H1 (cell line): ENCODE measurements around the gene MPZL3. TPM values are rescaled to one million over a fixed set of nuclear protein-coding genes. Genes with fewer than 3 reads are reported as not detected.

Experiments used
- CHD2 ChIP-seq: IDR thresholded peaks from 2 replicates; pipeline ENCODE4 v1.6.1; 2012; ENCODE audit warnings: low read length, improper control_type of control experiment
- EGR1 ChIP-seq: IDR thresholded peaks from 2 replicates; pipeline ENCODE4 v1.6.1; 2011; ENCODE audit warnings: low read depth, low read length, borderline replicate concordance
- EZH2 ChIP-seq: fragments of 200-600 bp; sonication (generic); IDR thresholded peaks from 2 replicates; pipeline ENCODE4 v1.7.1; 2012; ENCODE audit warnings: low read depth, mild to moderate bottlenecking, moderate library complexity, low read length, inconsistent platforms; ENCODE audit not compliant: severe bottlenecking
- MAFK ChIP-seq: IDR thresholded peaks from 2 replicates; pipeline ENCODE4 v1.6.1; 2012; ENCODE audit warnings: low read depth, mild to moderate bottlenecking, improper control_type of control experiment, low read length
- PHF8 ChIP-seq: fragments of 200-600 bp; sonication (generic); conservative IDR thresholded peaks from 2 replicates; pipeline ENCODE4 v1.7.1; 2012; ENCODE audit warnings: low read depth, mild to moderate bottlenecking, inconsistent platforms, low read length, moderate library complexity
- POLR2AphosphoS5 ChIP-seq: IDR thresholded peaks from 2 replicates; pipeline ENCODE4 v1.6.1; 2011; ENCODE audit warnings: low read depth, low read length
- RBBP5 ChIP-seq: IDR thresholded peaks from 2 replicates; pipeline ENCODE4 v1.7.1; 2012; ENCODE audit warnings: low read depth, mild to moderate bottlenecking, inconsistent platforms, low read length, moderate library complexity, borderline replicate concordance
- polyA plus RNA-seq, 7 experiments: library from polyadenylated mRNA; depleted of rRNA in 3 of 7; stranded (reverse) in 5 of 7; unstranded in 2 of 7; fragments of >200 nt in 5 of 7; fragments of 200-250 nt in 2 of 7; gene quantifications; 1 replicate in 5 of 7; 2 replicates in 1 of 7; 4 replicates in 1 of 7; pipeline versions ENCODE4 v1.2.1 to v1.2.3, GENCODE V29; 2011 to 2013; ENCODE audit warnings: missing spikeins in 2 of 7, mixed read lengths in 2 of 7
- total RNA-seq: library from RNA; stranded (reverse); fragmentation: NEBNext Ultra II Directional; extraction: Animal tissue kit (Norgen Biotek cat#: 25700); gene quantifications from 2 replicates; pipeline ENCODE4 v1.2.1, GENCODE V29; 2021
- TF ChIP-seq, protein P1 (sequence below): fragments of 300-600 bp; sonication (generic); IDR thresholded peaks from 2 replicates; pipeline ENCODE4 v1.7.1; 2012; ENCODE audit warnings: low read length, moderate library complexity, mild to moderate bottlenecking, inconsistent platforms; ENCODE audit not compliant: insufficient replicate concordance

Gene MPZL3
- total and polyA plus RNA-seq, 2 of the 8 experiments (the other 6 are each of a cell fraction or from before 2014, with no cell fraction given), result 1.1 to 3.9 TPM

- TF ChIP-seq, protein P1, sequence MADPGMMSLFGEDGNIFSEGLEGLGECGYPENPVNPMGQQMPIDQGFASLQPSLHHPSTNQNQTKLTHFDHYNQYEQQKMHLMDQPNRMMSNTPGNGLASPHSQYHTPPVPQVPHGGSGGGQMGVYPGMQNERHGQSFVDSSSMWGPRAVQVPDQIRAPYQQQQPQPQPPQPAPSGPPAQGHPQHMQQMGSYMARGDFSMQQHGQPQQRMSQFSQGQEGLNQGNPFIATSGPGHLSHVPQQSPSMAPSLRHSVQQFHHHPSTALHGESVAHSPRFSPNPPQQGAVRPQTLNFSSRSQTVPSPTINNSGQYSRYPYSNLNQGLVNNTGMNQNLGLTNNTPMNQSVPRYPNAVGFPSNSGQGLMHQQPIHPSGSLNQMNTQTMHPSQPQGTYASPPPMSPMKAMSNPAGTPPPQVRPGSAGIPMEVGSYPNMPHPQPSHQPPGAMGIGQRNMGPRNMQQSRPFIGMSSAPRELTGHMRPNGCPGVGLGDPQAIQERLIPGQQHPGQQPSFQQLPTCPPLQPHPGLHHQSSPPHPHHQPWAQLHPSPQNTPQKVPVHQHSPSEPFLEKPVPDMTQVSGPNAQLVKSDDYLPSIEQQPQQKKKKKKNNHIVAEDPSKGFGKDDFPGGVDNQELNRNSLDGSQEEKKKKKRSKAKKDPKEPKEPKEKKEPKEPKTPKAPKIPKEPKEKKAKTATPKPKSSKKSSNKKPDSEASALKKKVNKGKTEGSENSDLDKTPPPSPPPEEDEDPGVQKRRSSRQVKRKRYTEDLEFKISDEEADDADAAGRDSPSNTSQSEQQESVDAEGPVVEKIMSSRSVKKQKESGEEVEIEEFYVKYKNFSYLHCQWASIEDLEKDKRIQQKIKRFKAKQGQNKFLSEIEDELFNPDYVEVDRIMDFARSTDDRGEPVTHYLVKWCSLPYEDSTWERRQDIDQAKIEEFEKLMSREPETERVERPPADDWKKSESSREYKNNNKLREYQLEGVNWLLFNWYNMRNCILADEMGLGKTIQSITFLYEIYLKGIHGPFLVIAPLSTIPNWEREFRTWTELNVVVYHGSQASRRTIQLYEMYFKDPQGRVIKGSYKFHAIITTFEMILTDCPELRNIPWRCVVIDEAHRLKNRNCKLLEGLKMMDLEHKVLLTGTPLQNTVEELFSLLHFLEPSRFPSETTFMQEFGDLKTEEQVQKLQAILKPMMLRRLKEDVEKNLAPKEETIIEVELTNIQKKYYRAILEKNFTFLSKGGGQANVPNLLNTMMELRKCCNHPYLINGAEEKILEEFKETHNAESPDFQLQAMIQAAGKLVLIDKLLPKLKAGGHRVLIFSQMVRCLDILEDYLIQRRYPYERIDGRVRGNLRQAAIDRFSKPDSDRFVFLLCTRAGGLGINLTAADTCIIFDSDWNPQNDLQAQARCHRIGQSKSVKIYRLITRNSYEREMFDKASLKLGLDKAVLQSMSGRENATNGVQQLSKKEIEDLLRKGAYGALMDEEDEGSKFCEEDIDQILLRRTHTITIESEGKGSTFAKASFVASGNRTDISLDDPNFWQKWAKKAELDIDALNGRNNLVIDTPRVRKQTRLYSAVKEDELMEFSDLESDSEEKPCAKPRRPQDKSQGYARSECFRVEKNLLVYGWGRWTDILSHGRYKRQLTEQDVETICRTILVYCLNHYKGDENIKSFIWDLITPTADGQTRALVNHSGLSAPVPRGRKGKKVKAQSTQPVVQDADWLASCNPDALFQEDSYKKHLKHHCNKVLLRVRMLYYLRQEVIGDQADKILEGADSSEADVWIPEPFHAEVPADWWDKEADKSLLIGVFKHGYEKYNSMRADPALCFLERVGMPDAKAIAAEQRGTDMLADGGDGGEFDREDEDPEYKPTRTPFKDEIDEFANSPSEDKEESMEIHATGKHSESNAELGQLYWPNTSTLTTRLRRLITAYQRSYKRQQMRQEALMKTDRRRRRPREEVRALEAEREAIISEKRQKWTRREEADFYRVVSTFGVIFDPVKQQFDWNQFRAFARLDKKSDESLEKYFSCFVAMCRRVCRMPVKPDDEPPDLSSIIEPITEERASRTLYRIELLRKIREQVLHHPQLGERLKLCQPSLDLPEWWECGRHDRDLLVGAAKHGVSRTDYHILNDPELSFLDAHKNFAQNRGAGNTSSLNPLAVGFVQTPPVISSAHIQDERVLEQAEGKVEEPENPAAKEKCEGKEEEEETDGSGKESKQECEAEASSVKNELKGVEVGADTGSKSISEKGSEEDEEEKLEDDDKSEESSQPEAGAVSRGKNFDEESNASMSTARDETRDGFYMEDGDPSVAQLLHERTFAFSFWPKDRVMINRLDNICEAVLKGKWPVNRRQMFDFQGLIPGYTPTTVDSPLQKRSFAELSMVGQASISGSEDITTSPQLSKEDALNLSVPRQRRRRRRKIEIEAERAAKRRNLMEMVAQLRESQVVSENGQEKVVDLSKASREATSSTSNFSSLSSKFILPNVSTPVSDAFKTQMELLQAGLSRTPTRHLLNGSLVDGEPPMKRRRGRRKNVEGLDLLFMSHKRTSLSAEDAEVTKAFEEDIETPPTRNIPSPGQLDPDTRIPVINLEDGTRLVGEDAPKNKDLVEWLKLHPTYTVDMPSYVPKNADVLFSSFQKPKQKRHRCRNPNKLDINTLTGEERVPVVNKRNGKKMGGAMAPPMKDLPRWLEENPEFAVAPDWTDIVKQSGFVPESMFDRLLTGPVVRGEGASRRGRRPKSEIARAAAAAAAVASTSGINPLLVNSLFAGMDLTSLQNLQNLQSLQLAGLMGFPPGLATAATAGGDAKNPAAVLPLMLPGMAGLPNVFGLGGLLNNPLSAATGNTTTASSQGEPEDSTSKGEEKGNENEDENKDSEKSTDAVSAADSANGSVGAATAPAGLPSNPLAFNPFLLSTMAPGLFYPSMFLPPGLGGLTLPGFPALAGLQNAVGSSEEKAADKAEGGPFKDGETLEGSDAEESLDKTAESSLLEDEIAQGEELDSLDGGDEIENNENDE, result no peak
- TF ChIP-seq EGR1, result no peak
- no peak for TF ChIP-seq PHF8
- TF ChIP-seq MAFK, result no peak
- TF ChIP-seq EZH2, result no peak
- TF ChIP-seq POLR2AphosphoS5, result no peak
- no peak for TF ChIP-seq CHD2
- no peak for TF ChIP-seq RBBP5
Measured at GRCh38 chr11:118176778-118177134, 75.4 kb downstream of the MPZL3 start (continued).
